GM11168 (cell line): Measurements from ENCODE around the gene MYH14.

Experiments used
- in situ Hi-C: fragments of 300-500 bp; cut with MboI; formaldehyde crosslinking; loops from one replicate; pipeline ENCODE4 v1.12.0; 2022; ENCODE audit warnings: low sequenced_read_pairs; ENCODE audit not compliant: unreplicated experiment

MYH14 gene

DNA sequence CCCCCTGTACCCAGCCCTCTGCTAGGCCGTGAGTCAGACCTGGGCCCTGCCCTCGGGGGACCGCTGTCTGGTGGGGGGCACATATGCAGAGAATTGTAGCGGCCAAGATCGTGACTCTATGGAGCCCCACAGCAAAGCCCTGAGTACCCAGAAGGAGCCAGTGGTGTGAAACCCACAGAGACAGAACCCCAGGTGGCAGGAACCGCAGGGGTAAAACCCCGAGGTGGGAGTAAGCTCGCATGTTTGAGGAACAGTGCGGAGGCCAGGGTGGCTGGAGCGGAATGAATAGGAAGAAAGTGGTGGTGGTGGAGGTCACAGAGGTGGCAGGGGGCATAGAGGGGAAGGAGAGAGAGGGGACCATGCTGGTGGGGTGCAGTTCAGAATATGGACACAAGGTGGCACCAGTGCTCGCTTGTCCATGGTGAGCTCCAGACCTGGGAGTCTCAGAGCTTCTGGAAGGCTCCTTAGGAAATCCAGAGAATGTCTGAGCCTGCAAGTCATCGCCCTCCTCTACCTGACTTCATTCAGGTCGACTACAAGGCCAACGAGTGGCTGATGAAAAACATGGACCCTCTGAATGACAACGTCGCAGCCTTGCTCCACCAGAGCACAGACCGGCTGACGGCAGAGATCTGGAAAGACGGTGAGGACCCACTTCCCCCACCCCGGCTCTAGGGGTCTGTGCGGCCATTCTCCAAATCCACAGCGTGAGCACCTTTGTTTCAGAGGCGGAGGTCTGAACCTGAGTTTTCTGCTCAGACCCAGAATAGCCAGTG is 48.9 kb downstream of the MYH14 start:
- in situ Hi-C loops = no loop called here

DNA sequence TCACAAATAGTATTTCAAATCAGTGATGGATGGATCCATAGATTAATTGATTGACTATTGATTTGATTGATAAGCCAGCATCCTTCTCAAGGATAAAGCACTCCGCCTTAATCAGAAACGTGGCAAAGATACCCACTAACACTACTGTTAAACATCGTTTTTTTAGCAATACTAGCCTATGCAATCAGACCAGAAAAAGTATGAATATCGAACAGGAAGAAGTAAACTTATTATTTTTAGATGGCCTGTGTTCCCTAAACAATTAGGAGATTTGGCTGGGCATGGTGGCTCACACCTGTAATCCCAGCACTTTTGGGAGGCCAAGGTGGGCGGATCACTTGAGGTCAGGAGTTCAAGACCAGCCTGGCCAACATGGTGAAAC is 49.5 kb downstream of the MYH14 start:
- in situ Hi-C loops = no loop called here

DNA sequence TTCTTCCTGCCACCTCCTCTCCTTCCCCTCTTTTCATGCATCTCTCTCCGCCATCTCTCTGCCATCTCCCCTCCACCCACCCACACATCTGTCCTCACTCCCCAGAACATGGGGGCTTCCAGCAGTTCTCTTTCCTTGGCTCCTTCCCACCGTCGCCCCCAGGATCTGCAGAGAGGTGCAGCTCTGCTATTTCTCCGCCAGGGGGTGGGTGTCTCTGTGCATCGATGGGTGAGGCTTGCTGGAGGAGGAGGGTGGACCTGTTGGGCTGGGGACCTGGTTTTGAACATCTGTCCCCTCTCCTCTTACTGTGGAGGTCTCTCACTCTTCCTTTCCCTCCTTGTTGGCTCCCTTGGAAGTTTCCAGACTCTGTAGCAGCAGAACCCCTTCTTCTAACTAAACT is 51.7 kb downstream of the MYH14 start:
- in situ Hi-C loops = no loop called here

DNA sequence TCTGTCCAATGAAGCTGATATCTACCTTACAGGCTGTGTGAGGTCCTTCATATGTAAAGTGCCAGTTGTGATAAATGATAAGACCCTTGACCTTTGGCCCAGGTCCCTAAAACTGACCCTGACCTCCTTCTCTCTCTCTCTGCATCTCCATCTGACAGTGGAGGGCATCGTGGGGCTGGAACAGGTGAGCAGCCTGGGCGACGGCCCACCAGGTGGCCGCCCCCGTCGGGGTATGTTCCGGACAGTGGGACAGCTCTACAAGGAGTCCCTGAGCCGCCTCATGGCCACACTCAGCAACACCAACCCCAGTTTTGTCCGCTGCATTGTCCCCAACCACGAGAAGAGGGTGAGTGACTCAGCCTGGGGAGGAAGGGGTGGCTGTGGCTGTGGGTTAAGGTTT is 53.7 kb downstream of the MYH14 start:
- in situ Hi-C loops = no loop called here

DNA sequence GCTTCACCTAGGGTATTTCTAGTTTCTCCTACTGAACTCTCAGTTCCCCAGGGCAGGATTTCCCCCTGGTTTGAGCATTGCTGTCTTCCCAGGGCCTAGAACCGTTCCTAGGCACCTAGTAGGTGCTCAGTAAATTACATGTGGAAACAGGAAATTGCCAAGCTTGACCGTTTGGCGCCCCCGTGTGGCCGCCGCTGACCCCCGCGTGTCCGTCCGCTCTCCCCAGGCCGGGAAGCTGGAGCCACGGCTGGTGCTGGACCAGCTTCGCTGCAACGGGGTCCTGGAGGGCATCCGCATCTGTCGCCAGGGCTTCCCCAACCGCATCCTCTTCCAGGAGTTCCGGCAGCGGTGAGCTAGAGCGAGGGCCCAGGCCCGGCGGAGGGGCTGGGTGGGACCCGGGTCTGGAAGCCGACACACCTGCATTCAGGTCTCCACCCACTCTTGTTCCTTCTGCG is 55.5 kb downstream of the MYH14 start:
- in situ Hi-C loops = no loop called here

DNA sequence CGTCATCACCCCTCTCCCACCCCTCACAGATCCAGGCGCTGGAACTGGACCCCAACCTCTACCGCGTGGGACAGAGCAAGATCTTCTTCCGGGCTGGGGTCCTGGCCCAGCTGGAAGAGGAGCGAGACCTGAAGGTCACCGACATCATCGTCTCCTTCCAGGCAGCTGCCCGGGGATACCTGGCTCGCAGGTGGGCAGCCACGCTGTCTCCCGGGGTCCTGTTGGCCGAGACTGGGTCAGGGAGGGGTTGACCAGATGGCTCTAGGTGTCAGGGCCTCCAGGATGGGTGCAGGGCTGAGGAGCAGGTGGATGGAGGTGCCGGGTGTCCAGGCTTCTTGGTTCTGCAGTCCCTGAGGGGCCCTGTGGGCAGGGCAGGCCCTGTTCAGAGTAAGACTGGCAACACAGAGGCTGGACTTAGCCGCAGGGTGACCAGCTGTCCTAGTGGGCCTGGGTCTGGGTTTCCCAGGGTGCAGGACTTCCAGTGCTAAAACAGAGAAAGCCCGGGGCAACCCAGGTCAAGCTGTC is 58.1 kb downstream of the MYH14 start:
- in situ Hi-C loops = no loop called here

DNA sequence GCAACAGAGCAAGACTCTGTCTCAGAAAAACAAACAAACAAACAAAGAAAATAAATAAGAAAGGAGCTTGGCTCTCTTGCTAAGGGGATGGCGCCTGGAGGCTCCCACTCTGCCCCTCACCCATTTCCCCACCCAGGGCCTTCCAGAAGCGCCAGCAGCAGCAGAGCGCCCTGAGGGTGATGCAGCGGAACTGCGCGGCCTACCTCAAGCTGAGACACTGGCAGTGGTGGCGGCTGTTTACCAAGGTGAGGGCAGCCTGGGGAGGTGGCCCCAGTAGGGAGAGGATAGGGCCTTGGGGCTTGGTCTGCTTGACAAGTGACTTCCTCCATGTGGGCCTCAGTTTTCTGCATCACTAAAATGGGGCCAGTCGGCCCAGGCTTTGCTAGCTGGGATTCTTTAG is 59.8 kb downstream of the MYH14 start:
- in situ Hi-C loops = no loop called here

DNA sequence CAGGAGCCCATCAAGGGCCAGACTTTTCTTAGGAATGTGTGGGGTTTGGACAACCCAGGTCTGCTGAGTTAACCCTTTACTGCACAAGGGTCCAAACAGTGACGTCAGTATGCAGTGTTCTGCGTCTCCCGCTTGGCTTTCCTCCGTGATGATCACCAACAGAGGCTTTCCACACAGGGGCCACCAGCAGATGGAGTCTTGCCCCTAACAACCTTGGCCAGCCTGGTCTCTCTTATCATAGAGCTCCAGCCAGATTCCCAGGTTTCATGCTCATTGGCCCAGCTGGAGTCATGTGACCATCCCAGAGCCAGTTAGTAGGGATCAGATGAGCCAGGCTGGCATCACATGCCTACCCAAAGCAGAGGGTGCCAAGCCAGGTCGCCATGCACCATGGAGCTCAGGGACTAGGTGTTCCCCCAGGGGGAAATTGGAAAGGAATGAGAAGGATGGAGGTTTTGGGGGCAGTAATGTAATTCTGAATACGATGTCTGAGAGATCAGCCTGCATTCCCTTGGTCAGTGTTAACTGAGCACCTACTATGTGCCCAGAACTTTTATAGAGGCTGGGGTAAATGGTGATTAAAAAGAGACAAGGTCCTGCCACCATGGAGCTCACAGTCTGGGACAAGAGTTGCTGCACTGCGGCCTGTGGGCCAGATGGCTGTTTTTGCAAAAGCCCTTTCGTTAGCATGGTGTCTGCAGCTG is 61.2 kb downstream of the MYH14 start:
- in situ Hi-C loops = no loop called here

DNA sequence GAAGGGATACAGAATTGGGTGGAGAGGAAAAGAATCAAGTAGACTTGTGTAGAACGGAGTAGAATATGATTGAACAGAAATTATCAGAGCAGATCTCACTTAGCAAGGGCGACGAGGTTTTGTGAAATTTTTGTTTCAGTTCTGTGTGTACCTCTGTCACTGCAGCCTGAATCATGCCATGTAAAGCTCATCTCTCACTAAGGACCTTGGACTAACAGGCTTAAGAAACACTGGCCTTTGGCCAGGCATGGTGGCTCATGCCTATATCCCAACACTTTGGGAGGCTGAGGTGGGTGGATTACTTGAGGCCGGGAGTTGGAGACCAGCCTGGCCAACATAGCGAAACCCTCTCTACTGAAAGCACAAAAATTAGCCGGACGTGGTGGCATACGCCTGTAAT is 62.6 kb downstream of the MYH14 start:
- in situ Hi-C loops = no loop called here

DNA sequence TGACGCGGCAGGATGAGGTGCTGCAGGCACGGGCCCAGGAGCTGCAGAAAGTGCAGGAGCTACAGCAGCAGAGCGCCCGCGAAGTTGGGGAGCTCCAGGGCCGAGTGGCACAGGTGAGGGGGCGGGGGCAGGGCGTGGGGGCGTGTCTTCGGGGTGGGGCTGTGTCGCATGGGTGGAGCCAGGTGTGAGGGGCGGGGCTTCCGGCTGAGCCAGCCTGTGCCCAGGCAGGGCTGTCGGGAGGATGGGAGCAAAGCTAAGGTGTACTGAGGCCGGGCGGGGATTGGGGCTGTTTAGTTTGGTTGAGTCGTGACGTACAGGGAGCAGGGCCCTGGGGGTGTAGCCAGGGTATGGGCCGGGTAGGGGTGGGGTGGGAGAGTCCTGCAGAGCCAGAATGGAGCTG is 63.5 kb downstream of the MYH14 start:
- in situ Hi-C loops = no loop called here

DNA sequence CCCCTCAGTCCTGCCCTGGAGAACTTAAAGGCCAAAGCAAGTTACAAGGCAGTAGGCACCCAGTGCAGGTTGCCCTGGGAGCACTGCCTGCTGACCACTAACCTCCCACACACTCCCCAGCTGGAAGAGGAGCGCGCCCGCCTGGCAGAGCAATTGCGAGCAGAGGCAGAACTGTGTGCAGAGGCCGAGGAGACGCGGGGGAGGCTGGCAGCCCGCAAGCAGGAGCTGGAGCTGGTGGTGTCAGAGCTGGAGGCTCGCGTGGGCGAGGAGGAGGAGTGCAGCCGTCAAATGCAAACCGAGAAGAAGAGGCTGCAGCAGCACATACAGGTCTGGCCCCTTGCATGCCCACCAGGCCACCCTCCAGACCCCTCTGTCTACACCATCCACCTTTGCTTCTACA is 64.6 kb downstream of the MYH14 start:
- in situ Hi-C loops = no loop called here

DNA sequence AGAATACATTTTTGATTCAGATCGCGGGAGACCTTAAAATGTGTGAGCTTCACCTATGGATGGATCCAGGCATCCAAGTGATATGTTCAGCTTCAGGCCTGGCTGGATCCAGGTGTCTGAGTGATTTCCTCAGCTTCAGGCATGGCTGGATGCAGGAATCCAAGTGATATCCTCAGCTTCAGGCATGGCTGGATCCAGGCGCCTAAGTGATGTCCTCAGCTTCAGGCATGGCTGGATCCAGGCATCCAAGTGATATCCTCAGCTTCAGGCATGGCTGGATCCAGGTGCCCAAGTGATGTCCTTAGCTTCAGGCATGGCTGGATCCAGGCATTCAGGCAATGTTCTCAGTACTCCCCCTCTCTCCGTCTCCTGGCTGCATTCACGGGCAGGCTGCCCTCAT is 65.1 kb downstream of the MYH14 start:
- in situ Hi-C loops = no loop called here

DNA sequence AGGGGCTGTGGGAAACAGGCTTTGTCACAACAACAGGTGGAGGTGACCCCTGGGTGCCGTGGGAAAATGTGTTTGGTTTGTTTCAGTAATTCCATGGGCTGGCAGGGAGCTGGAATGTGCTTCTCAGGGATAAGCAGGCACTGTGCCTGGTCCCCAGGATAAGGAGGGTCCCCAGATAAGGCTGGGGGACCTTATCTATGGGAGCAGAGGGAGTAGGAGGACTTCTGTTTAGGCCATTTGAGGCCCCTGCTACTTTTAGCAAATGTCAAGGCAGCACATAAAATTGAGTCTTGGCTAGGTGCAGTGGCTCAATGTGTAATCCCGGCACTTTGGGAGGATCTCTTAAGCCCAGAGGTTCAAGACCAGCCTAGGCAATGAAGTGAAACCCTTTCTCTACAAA is 66.2 kb downstream of the MYH14 start:
- in situ Hi-C loops = no loop called here

DNA sequence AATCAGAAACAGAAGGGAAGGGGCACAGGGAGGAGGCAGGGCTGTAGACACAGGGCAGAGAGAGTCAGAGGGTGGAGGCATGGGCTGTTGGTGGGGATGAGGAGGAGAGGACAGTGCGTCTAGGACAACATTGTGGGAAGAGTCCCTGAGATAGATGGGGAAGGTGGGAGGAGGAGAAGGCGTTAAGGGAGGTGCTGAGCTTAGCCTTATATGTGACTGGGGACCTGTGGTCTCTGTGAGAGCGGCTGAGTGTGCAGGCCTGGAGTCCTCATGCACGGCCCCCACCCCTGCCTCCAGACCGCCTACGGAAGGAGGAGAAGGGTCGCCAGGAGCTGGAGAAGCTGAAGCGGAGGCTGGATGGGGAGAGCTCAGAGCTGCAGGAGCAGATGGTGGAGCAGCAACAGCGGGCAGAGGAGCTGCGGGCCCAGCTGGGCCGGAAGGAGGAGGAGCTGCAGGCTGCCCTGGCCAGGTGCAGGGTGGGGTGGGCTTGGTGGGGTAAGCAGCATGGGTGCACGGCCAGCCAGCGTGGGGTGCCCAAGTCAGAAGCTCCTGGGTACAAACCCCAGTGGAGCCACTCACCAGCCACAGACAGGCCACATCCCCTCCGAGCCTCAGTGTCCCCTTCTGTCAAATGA is 69.0 kb downstream of the MYH14 start:
- in situ Hi-C loops = no loop called here

DNA sequence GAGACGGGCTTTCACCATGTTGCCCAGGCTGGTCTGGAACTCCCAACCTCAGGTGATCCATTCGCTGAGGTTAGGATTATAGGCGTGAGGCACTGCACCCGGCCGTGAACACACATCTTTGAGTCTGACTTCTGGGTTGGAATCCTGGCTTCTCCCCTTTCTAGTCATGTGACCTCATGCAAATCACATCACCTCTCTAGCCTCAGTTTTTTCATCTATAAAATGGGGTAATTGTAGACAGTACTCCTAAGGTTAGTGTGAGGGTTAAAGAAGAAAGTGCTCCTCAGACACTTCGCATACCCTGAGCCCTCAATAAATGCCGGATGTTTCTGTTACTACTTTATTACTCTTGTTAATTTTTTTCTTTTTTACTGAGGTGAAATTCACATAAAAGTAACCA is 70.4 kb downstream of the MYH14 start:
- in situ Hi-C loops = no loop called here

DNA sequence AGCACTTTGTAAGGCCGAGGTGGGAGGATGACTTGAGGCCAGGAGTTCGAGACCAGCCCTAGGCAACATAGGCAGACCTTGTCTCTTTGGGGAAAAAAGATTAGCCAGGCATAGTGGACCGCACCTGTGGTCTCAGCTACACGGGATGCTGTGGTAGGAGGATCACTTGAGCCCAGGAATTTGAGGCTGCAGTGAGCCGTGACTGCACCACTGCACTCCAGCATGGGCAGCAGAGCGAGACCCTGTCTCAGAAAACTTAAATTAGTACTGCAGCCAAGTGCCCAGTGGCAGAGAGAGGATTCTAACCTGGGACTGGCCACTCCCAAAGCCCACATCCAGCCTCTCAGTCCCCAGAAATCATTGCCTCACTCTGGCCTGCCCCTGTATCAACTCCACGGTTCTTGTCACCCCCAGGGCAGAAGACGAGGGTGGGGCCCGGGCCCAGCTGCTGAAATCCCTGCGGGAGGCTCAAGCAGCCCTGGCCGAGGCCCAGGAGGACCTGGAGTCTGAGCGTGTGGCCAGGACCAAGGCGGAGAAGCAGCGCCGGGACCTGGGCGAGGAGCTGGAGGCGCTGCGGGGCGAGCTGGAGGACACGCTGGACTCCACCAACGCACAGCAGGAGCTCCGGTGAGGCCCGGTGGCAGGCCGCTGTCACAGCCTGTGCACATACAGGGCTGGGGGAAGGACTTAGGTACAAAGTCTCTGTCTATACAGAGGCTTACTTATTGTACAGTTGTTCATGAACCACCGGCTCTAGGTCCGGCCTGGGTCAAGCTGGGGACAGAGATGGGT is 72.4 kb downstream of the MYH14 start:
- in situ Hi-C loops = no loop called here

DNA sequence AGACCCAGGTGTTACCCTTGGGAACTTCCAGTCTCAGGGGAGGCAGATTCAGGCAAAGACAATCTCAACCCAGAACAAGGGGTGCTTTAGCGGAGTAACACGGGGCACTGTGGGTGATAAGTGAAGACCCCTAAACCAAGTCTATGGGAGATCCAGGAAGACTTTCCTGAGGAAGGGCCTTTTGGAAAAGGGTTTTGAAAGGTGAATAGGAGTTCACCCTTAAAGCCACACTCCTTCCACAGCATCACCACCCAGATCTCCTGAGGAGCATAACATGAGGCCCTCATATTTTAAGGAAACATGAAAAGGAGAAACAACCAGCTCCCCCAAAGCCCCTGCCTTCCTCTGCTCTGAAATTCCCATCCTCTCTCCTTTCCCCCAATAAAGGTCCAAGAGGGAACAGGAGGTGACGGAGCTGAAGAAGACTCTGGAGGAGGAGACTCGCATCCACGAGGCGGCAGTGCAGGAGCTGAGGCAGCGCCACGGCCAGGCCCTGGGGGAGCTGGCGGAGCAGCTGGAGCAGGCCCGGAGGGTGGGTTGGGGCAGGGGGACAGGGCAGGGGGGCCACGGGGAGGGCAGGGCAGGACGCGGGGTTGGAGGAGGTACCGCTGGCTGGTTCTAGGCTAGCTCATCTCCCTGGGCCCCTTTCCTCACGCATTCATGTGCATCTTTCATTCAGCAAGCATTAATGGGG is 73.1 kb downstream of the MYH14 start:
- in situ Hi-C loops = no loop called here

DNA sequence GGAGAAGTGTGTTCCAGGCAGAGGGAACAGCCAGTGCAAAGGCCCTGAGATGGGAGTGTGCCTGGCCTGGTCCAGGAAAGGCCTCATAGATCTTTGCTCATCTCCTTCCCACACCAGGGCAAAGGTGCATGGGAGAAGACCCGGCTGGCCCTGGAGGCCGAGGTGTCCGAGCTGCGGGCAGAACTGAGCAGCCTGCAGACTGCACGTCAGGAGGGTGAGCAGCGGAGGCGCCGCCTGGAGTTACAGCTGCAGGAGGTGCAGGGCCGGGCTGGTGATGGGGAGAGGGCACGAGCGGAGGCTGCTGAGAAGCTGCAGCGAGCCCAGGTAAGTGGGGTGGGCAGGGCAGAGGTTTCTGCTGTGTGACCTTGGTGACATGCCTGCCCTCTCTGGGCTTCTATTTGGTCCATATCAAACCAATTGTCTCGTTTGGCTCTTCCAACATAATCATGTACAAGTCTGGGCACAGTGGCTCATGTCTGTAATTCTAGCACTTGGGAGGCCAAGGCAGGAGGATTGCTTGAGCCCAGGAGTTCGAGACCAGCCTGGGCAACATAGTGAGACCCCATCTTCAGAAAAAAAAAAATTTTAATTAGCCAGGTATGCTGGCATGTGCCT is 74.7 kb downstream of the MYH14 start:
- in situ Hi-C loops = no loop called here

DNA sequence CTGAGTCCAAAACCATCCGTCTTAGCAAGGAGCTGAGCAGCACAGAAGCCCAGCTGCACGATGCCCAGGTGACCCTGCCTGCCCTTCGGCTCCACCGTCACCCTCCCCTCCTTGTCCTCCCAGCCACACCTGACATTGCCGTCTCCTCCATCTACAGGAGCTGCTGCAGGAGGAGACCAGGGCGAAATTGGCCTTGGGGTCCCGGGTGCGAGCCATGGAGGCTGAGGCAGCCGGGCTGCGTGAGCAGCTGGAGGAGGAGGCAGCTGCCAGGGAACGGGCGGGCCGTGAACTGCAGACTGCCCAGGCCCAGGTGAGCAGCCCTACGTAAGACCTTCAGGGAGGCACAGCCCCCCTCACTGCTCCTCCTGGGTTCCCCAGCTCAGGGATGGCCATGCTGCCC is 76.7 kb downstream of the MYH14 start:
- in situ Hi-C loops = no loop called here

DNA sequence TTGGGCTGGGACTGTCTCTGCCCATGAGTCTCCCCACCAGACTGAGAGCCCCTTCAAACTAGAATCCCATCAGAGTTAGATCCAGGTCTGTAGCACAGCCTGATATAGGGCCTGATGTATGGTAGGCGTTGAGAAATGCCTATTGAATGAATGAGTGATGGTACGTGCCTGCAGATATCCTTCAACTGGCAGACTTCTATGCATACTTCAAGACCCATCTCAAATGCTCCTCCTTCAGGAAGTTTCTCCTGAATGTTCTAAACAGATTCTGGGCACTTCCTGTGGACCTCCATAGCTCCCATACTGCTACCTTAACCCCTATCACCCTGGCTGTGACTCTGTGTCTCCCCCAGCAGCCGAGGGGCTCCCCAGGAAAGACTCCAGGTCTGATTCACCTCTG is 77.6 kb downstream of the MYH14 start:
- in situ Hi-C loops = no loop called here
